WTC11 (cell line): ENCODE measurements around the gene SYTL1. TPM values are rescaled to one million over a fixed set of nuclear protein-coding genes. Genes with fewer than 3 reads are reported as not detected.

Source experiments
- ATAC-seq: fragments of 200-7000 bp; cut with Tn5 transposase; 2 replicates; pipeline ENCODE4 v1.10.0; 2021; ENCODE audit warnings: mild to moderate bottlenecking, moderate library complexity
- CTCF ChIA-PET: fragments of 300-600 bp; sonication (Branson Sonifier 250); formaldehyde crosslinking; loops from one replicate; lab custom pipeline; 2021; ENCODE audit warnings: antibody characterized with exemption; lab: Charles Lee
- POLR2A ChIA-PET: fragments of 350-600 bp; sonication (Branson Sonifier 250); formaldehyde crosslinking; loops from one replicate; lab custom pipeline; 2021; ENCODE audit warnings: antibody characterized with exemption; lab: Charles Lee
- DNase-seq: peaks from one replicate; pipeline ENCODE4 v3.0.0; 2021; ENCODE audit warnings: low spot score
- H3K27ac Mint-ChIP-seq: 2 replicates; pipeline ENCODE4 v1.8.0; 2021; ENCODE audit warnings: mixed read lengths
- H3K27me3 Mint-ChIP-seq: 2 replicates; pipeline ENCODE4 v1.8.0; 2021; ENCODE audit warnings: low read depth, mild to moderate bottlenecking, moderate library complexity, mixed read lengths
- H3K36me3 Mint-ChIP-seq: 2 replicates; pipeline ENCODE4 v1.8.0; 2021; ENCODE audit warnings: mixed read lengths
- H3K4me1 Mint-ChIP-seq: 2 replicates; pipeline ENCODE4 v1.8.0; 2022; ENCODE audit warnings: mixed read lengths
- H3K4me3 Mint-ChIP-seq: 2 replicates; pipeline ENCODE4 v1.8.0; 2021; ENCODE audit warnings: mild to moderate bottlenecking, moderate library complexity, mixed read lengths
- H3K9me3 Mint-ChIP-seq: 2 replicates; pipeline ENCODE4 v1.8.0; 2021; ENCODE audit warnings: mixed read lengths
- AFF4 ChIP-seq: sonication (generic); formaldehyde crosslinking; IDR thresholded peaks from 2 replicates; pipeline ENCODE4 v1.8.1; 2023; ENCODE audit warnings: mild to moderate bottlenecking, missing genetic modification reagents, borderline replicate concordance
- ATF1 ChIP-seq: sonication (generic); formaldehyde crosslinking; IDR thresholded peaks from 2 replicates; pipeline ENCODE4 v1.8.1; 2023; ENCODE audit warnings: mild to moderate bottlenecking, moderate library complexity, missing genetic modification reagents
- ATF3 ChIP-seq: sonication (generic); formaldehyde crosslinking; conservative IDR thresholded peaks from 2 replicates; pipeline ENCODE4 v1.8.1; 2022; ENCODE audit warnings: mild to moderate bottlenecking, missing genetic modification reagents
- ATF6 ChIP-seq: sonication (generic); formaldehyde crosslinking; IDR thresholded peaks from 2 replicates; pipeline ENCODE4 v1.8.1; 2023; ENCODE audit warnings: mild to moderate bottlenecking, missing genetic modification reagents
- CREB1 ChIP-seq: sonication (generic); formaldehyde crosslinking; IDR thresholded peaks from 2 replicates; pipeline ENCODE4 v1.8.0; 2023; ENCODE audit warnings: mild to moderate bottlenecking, missing genetic modification reagents
- CREM ChIP-seq: sonication (generic); formaldehyde crosslinking; IDR thresholded peaks from 2 replicates; pipeline ENCODE4 v1.8.1; 2022; ENCODE audit warnings: mild to moderate bottlenecking, missing genetic modification reagents, moderate library complexity
- E2F1 ChIP-seq: sonication (generic); formaldehyde crosslinking; IDR thresholded peaks from 2 replicates; pipeline ENCODE4 v1.8.0; 2022; ENCODE audit warnings: mild to moderate bottlenecking, missing genetic modification reagents
- ETV6 ChIP-seq: sonication (generic); formaldehyde crosslinking; IDR thresholded peaks from 2 replicates; pipeline ENCODE4 v1.8.1; 2022; ENCODE audit warnings: mild to moderate bottlenecking, missing genetic modification reagents
- FOXP1 ChIP-seq: sonication (generic); formaldehyde crosslinking; IDR thresholded peaks from 2 replicates; pipeline ENCODE4 v1.8.0; 2022; ENCODE audit warnings: missing genetic modification reagents, mild to moderate bottlenecking, moderate library complexity, borderline replicate concordance
- GABPB1 ChIP-seq: sonication (generic); formaldehyde crosslinking; IDR thresholded peaks from 2 replicates; pipeline ENCODE4 v1.8.1; 2023; ENCODE audit warnings: mild to moderate bottlenecking, missing genetic modification reagents
- HMGA2 ChIP-seq: fragments of 250-450 bp; sonication (Bioruptor Pico); IDR thresholded peaks from 2 replicates; pipeline ENCODE4 v1.4.0; 2021; ENCODE audit warnings: mild to moderate bottlenecking, moderate library complexity
- JAZF1 ChIP-seq: fragments of 250-450 bp; sonication (Bioruptor Pico); IDR thresholded peaks from 2 replicates; pipeline ENCODE4 v1.9.0; 2021; ENCODE audit warnings: moderate library complexity, mild to moderate bottlenecking, inconsistent platforms
- NFE2L1 ChIP-seq: sonication (generic); formaldehyde crosslinking; IDR thresholded peaks from 2 replicates; pipeline ENCODE4 v1.8.1; 2023; ENCODE audit warnings: missing genetic modification reagents
- NFYB ChIP-seq: sonication (generic); formaldehyde crosslinking; conservative IDR thresholded peaks from 2 replicates; pipeline ENCODE4 v1.8.0; 2022; ENCODE audit warnings: low read depth, missing genetic modification reagents
- SMAD4 ChIP-seq: sonication (generic); formaldehyde crosslinking; IDR thresholded peaks from 2 replicates; pipeline ENCODE4 v1.8.0; 2022; ENCODE audit warnings: mild to moderate bottlenecking, missing genetic modification reagents
- ZBTB21 ChIP-seq: sonication (generic); formaldehyde crosslinking; IDR thresholded peaks from 2 replicates; pipeline ENCODE4 v1.8.1; 2023; ENCODE audit warnings: mild to moderate bottlenecking, missing genetic modification reagents, borderline replicate concordance
- ZMAT4 ChIP-seq: fragments of 250-450 bp; sonication (Bioruptor Pico); IDR thresholded peaks from 2 replicates; pipeline ENCODE4 v1.9.0; 2021; ENCODE audit warnings: mild to moderate bottlenecking
- ZNF219 ChIP-seq: sonication (generic); formaldehyde crosslinking; IDR thresholded peaks from 2 replicates; pipeline ENCODE4 v1.8.0; 2023; ENCODE audit warnings: missing genetic modification reagents, mild to moderate bottlenecking, borderline replicate concordance
- ZNF263 ChIP-seq: sonication (generic); formaldehyde crosslinking; IDR thresholded peaks from 2 replicates; pipeline ENCODE4 v1.8.1; 2022; ENCODE audit warnings: low read depth, mild to moderate bottlenecking, moderate library complexity, missing genetic modification reagents
- ZNF396 ChIP-seq: fragments of 250-450 bp; sonication (Bioruptor Pico); IDR thresholded peaks from 2 replicates; pipeline ENCODE4 v1.8.0; 2021; ENCODE audit warnings: mild to moderate bottlenecking, moderate library complexity, borderline replicate concordance
- ZNF416 ChIP-seq: fragments of 250-450 bp; sonication (Bioruptor Pico); IDR thresholded peaks from 2 replicates; pipeline ENCODE4 v1.9.0; 2021; ENCODE audit warnings: mild to moderate bottlenecking, inconsistent platforms
- total RNA-seq: library from RNA; stranded (reverse); gene quantifications from 3 replicates; pipeline ENCODE4 v1.2.3, GENCODE V29; 2021
- TF ChIP-seq, protein P1 (sequence below): sonication (generic); formaldehyde crosslinking; IDR thresholded peaks from 2 replicates; pipeline ENCODE4 v1.8.0; 2022; ENCODE audit warnings: mild to moderate bottlenecking, missing genetic modification reagents
- TF ChIP-seq, protein P2 (sequence below): fragments of 250-450 bp; sonication (Bioruptor Pico); IDR thresholded peaks from 2 replicates; pipeline ENCODE4 v2.1.2; 2022; ENCODE audit warnings: mild to moderate bottlenecking, moderate library complexity
- TF ChIP-seq, protein P3 (sequence below): sonication (generic); formaldehyde crosslinking; IDR thresholded peaks from 2 replicates; pipeline ENCODE4 v1.8.1; 2023; ENCODE audit warnings: mild to moderate bottlenecking, moderate library complexity, missing genetic modification reagents

The SYTL1 gene
- total RNA-seq, 1 experiment from 2014 or later, result 18.0 TPM

- no peak for DNase-seq
- H3K27ac Mint-ChIP-seq, result no peak overlapping the region
- H3K4me1 Mint-ChIP-seq, result peaks cover 35% of the 10 kb centered on the region
- no peak for TF ChIP-seq ATF1 (CRISPR knock-in tag)
- TF ChIP-seq NFE2L1 (CRISPR knock-in tag), result no peak
- TF ChIP-seq, protein P1, sequence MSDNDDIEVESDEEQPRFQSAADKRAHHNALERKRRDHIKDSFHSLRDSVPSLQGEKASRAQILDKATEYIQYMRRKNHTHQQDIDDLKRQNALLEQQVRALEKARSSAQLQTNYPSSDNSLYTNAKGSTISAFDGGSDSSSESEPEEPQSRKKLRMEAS, result no peak
- no peak for TF ChIP-seq ZMAT4
- TF ChIP-seq, protein P2, sequence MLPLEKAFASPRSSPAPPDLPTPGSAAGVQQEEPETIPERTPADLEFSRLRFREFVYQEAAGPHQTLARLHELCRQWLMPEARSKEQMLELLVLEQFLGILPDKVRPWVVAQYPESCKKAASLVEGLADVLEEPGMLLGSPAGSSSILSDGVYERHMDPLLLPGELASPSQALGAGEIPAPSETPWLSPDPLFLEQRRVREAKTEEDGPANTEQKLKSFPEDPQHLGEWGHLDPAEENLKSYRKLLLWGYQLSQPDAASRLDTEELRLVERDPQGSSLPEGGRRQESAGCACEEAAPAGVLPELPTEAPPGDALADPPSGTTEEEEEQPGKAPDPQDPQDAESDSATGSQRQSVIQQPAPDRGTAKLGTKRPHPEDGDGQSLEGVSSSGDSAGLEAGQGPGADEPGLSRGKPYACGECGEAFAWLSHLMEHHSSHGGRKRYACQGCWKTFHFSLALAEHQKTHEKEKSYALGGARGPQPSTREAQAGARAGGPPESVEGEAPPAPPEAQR (CRISPR knock-in tag), result no peak
- TF ChIP-seq ZBTB21 (CRISPR knock-in tag), result no peak
- TF ChIP-seq ATF3 (CRISPR knock-in tag), result no peak
- TF ChIP-seq E2F1 (CRISPR knock-in tag), result no peak
- no peak for TF ChIP-seq ZNF416
- no peak for TF ChIP-seq FOXP1 (CRISPR knock-in tag)
- TF ChIP-seq HMGA2, result no peak
- TF ChIP-seq JAZF1 (CRISPR knock-in tag), result no peak
- TF ChIP-seq NFYB (CRISPR knock-in tag), result no peak
- TF ChIP-seq GABPB1 (CRISPR knock-in tag), result no peak
- no peak for TF ChIP-seq ATF6
- no peak for TF ChIP-seq ETV6 (CRISPR knock-in tag)
- no peak for TF ChIP-seq CREB1 (CRISPR knock-in tag)
- no peak for TF ChIP-seq SMAD4 (CRISPR knock-in tag)
- TF ChIP-seq, all 79 proteins: peak for 0
- Mint-ChIP-seq H3K9me3 (no peaks in the 10 kb centered on the region), H3K36me3 (peaks cover 3% of the 10 kb centered on the region), H3K27me3 (no peaks in the 10 kb centered on the region), H3K4me3 (no peak overlapping the region)
- no peak for ATAC-seq
- POLR2A ChIA-PET, result interaction anchor here (1.0 to 2.6 kb wide), 3 partner anchors 44 to 298 kb away, joined by 3 to 11 read pairs (median 3); partner anchors contain the start of gene AHDC1
- CTCF ChIA-PET, result interaction anchor here (0.9 to 9.3 kb wide), 21 partner anchors 7 to 300 kb away, joined by 3 to 124 read pairs (median 12); partner anchors contain the start of genes MAP3K6, SYTL1, TMEM222 and WASF2
Measured at GRCh38 chr1:27306071-27306470, 35.8 kb upstream of the SYTL1 start.

GRCh38 chr1:27306892-27307761 lies 34.7 kb upstream of the SYTL1 start:
- H3K4me1 Mint-ChIP-seq, result peaks cover 25% of the 10 kb centered on the region
- H3K36me3 Mint-ChIP-seq, result peaks cover under 1% of the 10 kb centered on the region
- peak overlapping the region; percentile 79 for H3K27ac Mint-ChIP-seq
- ChIA-PET POLR2A (interaction anchor here (0.5 to 2.6 kb wide), 10 partner anchors 11 to 1362 kb away, joined by 3 to 21 read pairs (median 3); partner anchors contain the start of genes AHDC1, CD164L2, MAP3K6 and SYTL1), CTCF (interaction anchor here (0.6 to 9.3 kb wide), 44 partner anchors 8 to 362 kb away, joined by 3 to 124 read pairs (median 6); partner anchors contain the start of genes CD164L2, KDF1, MAP3K6 and SYTL1)
- peaks cover 4% of the 10 kb centered on the region for H3K27me3 Mint-ChIP-seq
- DNase-seq, result peak; percentile 67
- peak overlapping the region; percentile 50 for H3K4me3 Mint-ChIP-seq
- no peaks in the 10 kb centered on the region for H3K9me3 Mint-ChIP-seq
- peak; percentile 85 for ATAC-seq
- no peak for TF ChIP-seq AFF4 (CRISPR knock-in tag)
- TF ChIP-seq ZNF396 (CRISPR knock-in tag), result no peak
- TF ChIP-seq CREM (CRISPR knock-in tag), result no peak
- no peak for TF ChIP-seq ZNF219 (CRISPR knock-in tag)
- TF ChIP-seq, protein P3, sequence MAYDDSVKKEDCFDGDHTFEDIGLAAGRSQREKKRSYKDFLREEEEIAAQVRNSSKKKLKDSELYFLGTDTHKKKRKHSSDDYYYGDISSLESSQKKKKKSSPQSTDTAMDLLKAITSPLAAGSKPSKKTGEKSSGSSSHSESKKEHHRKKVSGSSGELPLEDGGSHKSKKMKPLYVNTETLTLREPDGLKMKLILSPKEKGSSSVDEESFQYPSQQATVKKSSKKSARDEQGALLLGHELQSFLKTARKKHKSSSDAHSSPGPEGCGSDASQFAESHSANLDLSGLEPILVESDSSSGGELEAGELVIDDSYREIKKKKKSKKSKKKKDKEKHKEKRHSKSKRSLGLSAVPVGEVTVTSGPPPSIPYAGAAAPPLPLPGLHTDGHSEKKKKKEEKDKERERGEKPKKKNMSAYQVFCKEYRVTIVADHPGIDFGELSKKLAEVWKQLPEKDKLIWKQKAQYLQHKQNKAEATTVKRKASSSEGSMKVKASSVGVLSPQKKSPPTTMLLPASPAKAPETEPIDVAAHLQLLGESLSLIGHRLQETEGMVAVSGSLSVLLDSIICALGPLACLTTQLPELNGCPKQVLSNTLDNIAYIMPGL (CRISPR knock-in tag), result no peak
- no peak for TF ChIP-seq ZNF263 (CRISPR knock-in tag)
